SK-N-SH (cell line): Measurements from ENCODE around the gene ATP13A3.

ENCODE experiments used
- EP300 ChIP-seq, 2 experiments: IDR thresholded peaks; 2 replicates each; pipeline versions ENCODE4 v1.4.0 to v1.6.1; 2012; ENCODE audit warnings: borderline replicate concordance in 1 of 2, low read depth in 1 of 2, low read length in 1 of 2
- MXI1 ChIP-seq: IDR thresholded peaks from 2 replicates; pipeline ENCODE4 v1.6.1; 2012; ENCODE audit warnings: mild to moderate bottlenecking, low read depth, low read length, improper control_type of control experiment
- NFIC ChIP-seq: IDR thresholded peaks from 2 replicates; pipeline ENCODE4 v1.4.0; 2012; ENCODE audit warnings: borderline replicate concordance
- POLR2AphosphoS5 ChIP-seq: IDR thresholded peaks from 2 replicates; pipeline ENCODE4 v1.6.1; 2012; ENCODE audit warnings: low read depth, low read length
- RAD21 ChIP-seq: IDR thresholded peaks from 2 replicates; pipeline ENCODE4 v1.6.1; 2012; ENCODE audit warnings: mild to moderate bottlenecking, low read length
- SMC3 ChIP-seq: IDR thresholded peaks from 2 replicates; pipeline ENCODE4 v1.6.1; 2012; ENCODE audit warnings: low read depth, low read length, improper control_type of control experiment
- TAF1 ChIP-seq: IDR thresholded peaks from 2 replicates; pipeline ENCODE4 v1.6.1; 2012; ENCODE audit warnings: low read depth, mild to moderate bottlenecking, low read length, moderate library complexity, borderline replicate concordance
- TF ChIP-seq, protein P1 (sequence below): fragments of 200-600 bp; sonication (generic); IDR thresholded peaks from 2 replicates; pipeline ENCODE4 v1.6.1; 2017; ENCODE audit warnings: antibody characterized with exemption, mild to moderate bottlenecking, moderate library complexity

DNA sequence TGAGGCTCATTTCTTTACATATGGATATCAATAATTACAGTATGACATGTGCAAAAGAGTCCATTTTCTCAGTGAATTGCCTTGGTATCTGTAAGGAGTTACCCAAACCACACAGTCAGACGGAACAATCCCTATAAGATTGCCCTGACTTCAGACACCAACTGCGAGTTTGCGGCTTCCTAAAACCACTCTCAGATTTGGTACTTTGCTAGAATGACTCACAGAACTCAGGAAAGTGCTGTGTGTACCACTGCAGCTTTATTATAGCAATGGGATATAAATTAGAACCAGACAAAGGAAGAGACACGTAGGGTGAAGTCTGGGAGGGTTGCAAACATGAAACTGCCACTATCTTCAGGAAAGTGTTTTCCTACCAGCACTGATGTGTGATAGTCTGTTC lies 45.8 kb upstream of the ATP13A3 start:
- no peak for TF ChIP-seq POLR2AphosphoS5
- TF ChIP-seq, protein P1, sequence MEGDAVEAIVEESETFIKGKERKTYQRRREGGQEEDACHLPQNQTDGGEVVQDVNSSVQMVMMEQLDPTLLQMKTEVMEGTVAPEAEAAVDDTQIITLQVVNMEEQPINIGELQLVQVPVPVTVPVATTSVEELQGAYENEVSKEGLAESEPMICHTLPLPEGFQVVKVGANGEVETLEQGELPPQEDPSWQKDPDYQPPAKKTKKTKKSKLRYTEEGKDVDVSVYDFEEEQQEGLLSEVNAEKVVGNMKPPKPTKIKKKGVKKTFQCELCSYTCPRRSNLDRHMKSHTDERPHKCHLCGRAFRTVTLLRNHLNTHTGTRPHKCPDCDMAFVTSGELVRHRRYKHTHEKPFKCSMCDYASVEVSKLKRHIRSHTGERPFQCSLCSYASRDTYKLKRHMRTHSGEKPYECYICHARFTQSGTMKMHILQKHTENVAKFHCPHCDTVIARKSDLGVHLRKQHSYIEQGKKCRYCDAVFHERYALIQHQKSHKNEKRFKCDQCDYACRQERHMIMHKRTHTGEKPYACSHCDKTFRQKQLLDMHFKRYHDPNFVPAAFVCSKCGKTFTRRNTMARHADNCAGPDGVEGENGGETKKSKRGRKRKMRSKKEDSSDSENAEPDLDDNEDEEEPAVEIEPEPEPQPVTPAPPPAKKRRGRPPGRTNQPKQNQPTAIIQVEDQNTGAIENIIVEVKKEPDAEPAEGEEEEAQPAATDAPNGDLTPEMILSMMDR, result no peak
- no peak for TF ChIP-seq TAF1
- TF ChIP-seq RAD21, result no peak
- no peak for TF ChIP-seq MXI1
- TF ChIP-seq EP300 (IDR thresholded peaks at IDR 0.05; ENCODE audit: borderline replicate concordance in 1 of 2, low read depth in 1 of 2, low read length in 1 of 2), result no peak
- no peak for TF ChIP-seq SMC3
- TF ChIP-seq NFIC, result no peak
